Liver (tissue), 9 donors: ENCODE measurements around the gene DHRS2. TPM values are rescaled to one million over a fixed set of nuclear protein-coding genes. Genes with fewer than 3 reads are reported as not detected.
A peak's percentile ranks its signal among the peaks of the same experiment; 100 is the strongest.

Source experiments
- DNase-seq: peaks from one replicate; pipeline ENCODE4 v3.0.0-alpha.2; 2017; ENCODE audit warnings: low spot score
- H3K27ac ChIP-seq, 2 donors: one replicate each; pipeline ENCODE4 v1.7.0; 2013; ENCODE audit warnings: inconsistent platforms in 2 of 2, low read length in 2 of 2, control low read depth in 1 of 2, low read depth in 1 of 2, mild to moderate bottlenecking in 1 of 2
- H3K27me3 ChIP-seq, 4 donors: one replicate each; pipeline versions ENCODE4 v1.6.1 to v1.7.0; 2013; ENCODE audit warnings: low read length in 3 of 4, inconsistent platforms in 1 of 4, mild to moderate bottlenecking in 1 of 4, moderate library complexity in 1 of 4; ENCODE audit not compliant: control insufficient read depth in 4 of 4, insufficient read depth in 4 of 4
- H3K36me3 ChIP-seq, 4 donors: one replicate each; pipeline versions ENCODE4 v1.6.1 to v1.7.0; 2013; ENCODE audit warnings: low read length in 3 of 4, mild to moderate bottlenecking in 3 of 4, low read depth in 1 of 4, moderate library complexity in 1 of 4; ENCODE audit not compliant: control insufficient read depth in 4 of 4, insufficient read depth in 3 of 4
- H3K4me1 ChIP-seq, 4 donors: one replicate each; pipeline versions ENCODE4 v1.6.1 to v1.7.0; 2013; ENCODE audit warnings: low read length in 3 of 4, mild to moderate bottlenecking in 3 of 4, moderate library complexity in 1 of 4; ENCODE audit not compliant: control insufficient read depth in 4 of 4, insufficient read depth in 4 of 4
- H3K4me3 ChIP-seq, 3 donors: one replicate each; pipeline versions ENCODE4 v1.6.1 to v1.7.0; 2013; ENCODE audit warnings: low read length in 3 of 3, control low read depth in 1 of 3, low read depth in 1 of 3, mild to moderate bottlenecking in 1 of 3
- H3K9ac ChIP-seq, 2 donors: one replicate each; pipeline ENCODE4 v1.7.0; 2013; ENCODE audit warnings: low read length in 2 of 2, mild to moderate bottlenecking in 2 of 2, moderate library complexity in 2 of 2, control low read depth in 1 of 2, low read depth in 1 of 2
- H3K9me3 ChIP-seq, 4 donors: one replicate each; pipeline versions ENCODE4 v1.6.1 to v1.7.0; 2013; ENCODE audit warnings: low read length in 3 of 4; ENCODE audit not compliant: control insufficient read depth in 4 of 4
- ATF3 ChIP-seq: IDR thresholded peaks from 2 replicates; pipeline ENCODE4 v1.6.1; 2016; ENCODE audit warnings: antibody characterized with exemption
- CTCF ChIP-seq: fragments of 150-350 bp; IDR thresholded peaks from 2 replicates; pipeline ENCODE4 v1.5.1; 2017; ENCODE audit warnings: improper control_type of control experiment, low read depth, low read length; ENCODE audit not compliant: missing input control
- FOXA1 ChIP-seq: IDR thresholded peaks from 2 replicates; pipeline ENCODE4 v1.6.1; 2016; ENCODE audit warnings: antibody characterized with exemption
- FOXA2 ChIP-seq: IDR thresholded peaks from 2 replicates; pipeline ENCODE4 v1.6.1; 2016; ENCODE audit warnings: antibody characterized with exemption
- GABPA ChIP-seq, 2 donors: IDR thresholded peaks in 1 of 2; conservative IDR thresholded peaks in 1 of 2; 2 replicates each; pipeline ENCODE4 v1.6.1; 2016; ENCODE audit warnings: antibody characterized with exemption in 2 of 2, mild to moderate bottlenecking in 1 of 2, moderate library complexity in 1 of 2
- HNF4A ChIP-seq, 2 donors: conservative IDR thresholded peaks; 2 replicates each; pipeline ENCODE4 v1.6.1; 2016; ENCODE audit warnings: antibody characterized with exemption in 2 of 2, mild to moderate bottlenecking in 2 of 2
- JUND ChIP-seq, 2 donors: IDR thresholded peaks; 2 replicates each; pipeline ENCODE4 v1.6.1; 2016; ENCODE audit warnings: antibody characterized with exemption in 2 of 2
- RAD21 ChIP-seq, 2 donors: IDR thresholded peaks; 2 replicates each; pipeline ENCODE4 v1.6.1; 2016; ENCODE audit warnings: antibody characterized with exemption in 2 of 2, mild to moderate bottlenecking in 2 of 2
- REST ChIP-seq: IDR thresholded peaks from 2 replicates; pipeline ENCODE4 v1.6.1; 2016; ENCODE audit warnings: antibody characterized with exemption, mild to moderate bottlenecking
- RXRA ChIP-seq, 2 donors: IDR thresholded peaks; 2 replicates each; pipeline ENCODE4 v1.6.1; 2017 to 2018; ENCODE audit warnings: antibody characterized with exemption in 2 of 2, mild to moderate bottlenecking in 1 of 2
- SP1 ChIP-seq: IDR thresholded peaks from 2 replicates; pipeline ENCODE4 v1.6.1; 2018; ENCODE audit warnings: antibody characterized with exemption, mild to moderate bottlenecking
- YY1 ChIP-seq: IDR thresholded peaks from 2 replicates; pipeline ENCODE4 v1.6.1; 2016; ENCODE audit warnings: antibody characterized with exemption, mild to moderate bottlenecking
- WGBS: extraction: QIAGEN DNeasy Blood & Tissue Kit; methylation state at CpG from one replicate; pipeline ENCODE4 v1.1.7; 2013; 5-methylcytosine and 5-hydroxymethylcytosine counted together
- polyA plus RNA-seq, 2 donors: library from polyadenylated mRNA; stranded (reverse) in 1 of 2; unstranded in 1 of 2; fragments of 200-250 nt in 1 of 2; fragments of >200 nt in 1 of 2; fragmentation: Nextera tagmentation in 1 of 2; extraction: Ambion mirVana in 1 of 2; gene quantifications; one replicate each; pipeline versions ENCODE4 v1.2.1 to v1.2.3, GENCODE V29; 2013 to 2015
- total RNA-seq, 2 donors: library from RNA; depleted of rRNA; stranded (reverse); fragments of >200 nt; gene quantifications; one replicate each; pipeline ENCODE4 v1.2.3, GENCODE V29; 2014
- donor health status: healthy.
- donor health status: healthy.
- donor health status: healthy.
- donor health status: healthy.
- donor health status: healthy.

DHRS2 gene
- total and polyA plus RNA-seq, 4 donors = 0.33 to 1.0 (median 0.62) TPM

GRCh38 chr14:23617539-23617938 lies 18.6 kb upstream of the DHRS2 start (continued):
- TF ChIP-seq CTCF (no peak), SP1 (no peak)

GRCh38 chr14:23618415-23618988 lies 17.7 kb upstream of the DHRS2 start:
- Histone ChIP-seq H3K9ac (no peak overlapping the region), H3K4me1 (peaks cover 2 to 28% (median 13%) of the 10 kb centered on the region in 4 donors), H3K27ac (no peak overlapping the region), H3K27me3 (no peaks in the 10 kb centered on the region), H3K4me3 (no peak overlapping the region), H3K36me3 (no peaks in the 10 kb centered on the region), H3K9me3 (no peaks in the 10 kb centered on the region)
- TF ChIP-seq HNF4A (conservative IDR thresholded peaks at IDR 0.05) (peak; percentile 56 to 65), SP1 (peak; percentile 51), REST (no peak), FOXA1 (peak; percentile 31), RAD21 (IDR thresholded peaks at IDR 0.05) (peak in 1 of 2 donors; percentile 29), FOXA2 (peak; percentile 87), ATF3 (no peak), YY1 (peak; percentile 87), GABPA (IDR thresholded peaks at IDR 0.05 in 1 of 2, conservative IDR thresholded peaks at IDR 0.05 in 1 of 2) (no peak), RXRA (IDR thresholded peaks at IDR 0.05) (peak in 1 of 2 donors; percentile 44)
- no peak for DNase-seq
- WGBS = 86% methylated on average over 2 of the region's 2 CpGs

GRCh38 chr14:23620177-23620702 lies 15.9 kb upstream of the DHRS2 start:
- Histone ChIP-seq H3K9me3 (peaks cover 0 to 3% (median 0%) of the 10 kb centered on the region in 4 donors), H3K4me3 (no peak overlapping the region), H3K36me3 (no peaks in the 10 kb centered on the region), H3K4me1 (peaks cover 0 to 17% (median 10%) of the 10 kb centered on the region in 4 donors), H3K9ac (no peak overlapping the region), H3K27me3 (no peaks in the 10 kb centered on the region), H3K27ac (no peak overlapping the region)
- 93% methylated on average over 3 of the region's 3 CpGs for WGBS
- no peak for TF ChIP-seq RAD21 (IDR thresholded peaks at IDR 0.05)
- TF ChIP-seq SP1 = no peak
- no peak for TF ChIP-seq ATF3
- no peak for TF ChIP-seq HNF4A (conservative IDR thresholded peaks at IDR 0.05)
- no peak for TF ChIP-seq JUND (IDR thresholded peaks at IDR 0.05)
- no peak for DNase-seq
